GM12891 (cell line): ENCODE data around the gene ATRN.
"Not testable (repeated sequence)": the region's sequence is repeated elsewhere in the genome, so short reads cannot be mapped to it uniquely, and the experiment has no call there.

Source experiments
- DNase-seq: peaks from one replicate; pipeline ENCODE4 v3.0.0; 2011; ENCODE audit warnings: low spot score; ENCODE audit not compliant: insufficient read length
- FAIRE-seq: peaks from 2 replicates; lab custom pipeline; 2011; peaks lifted over from hg19 to GRCh38; lab: Jason Lieb, UNC
- PAX5 ChIP-seq: IDR thresholded peaks from 2 replicates; pipeline ENCODE4 v1.6.1; 2011; ENCODE audit warnings: low read length, moderate library complexity, mild to moderate bottlenecking; ENCODE audit not compliant: insufficient read depth, severe bottlenecking
- POLR2A ChIP-seq: IDR thresholded peaks from 2 replicates; pipeline ENCODE4 v1.6.1; 2011; ENCODE audit warnings: low read depth, low read length, control low read depth
- POLR2AphosphoS5 ChIP-seq: IDR thresholded peaks from 2 replicates; pipeline ENCODE4 v1.6.1; 2011; ENCODE audit warnings: low read depth, low read length, control low read depth
- POU2F2 ChIP-seq: IDR thresholded peaks from 2 replicates; pipeline ENCODE4 v1.6.1; 2011; ENCODE audit warnings: low read depth, mild to moderate bottlenecking, control low read depth, low read length, moderate library complexity
- SPI1 ChIP-seq: IDR thresholded peaks from 2 replicates; pipeline ENCODE4 v1.6.1; 2011; ENCODE audit warnings: low read depth, low read length, control low read depth
- TAF1 ChIP-seq: IDR thresholded peaks from 2 replicates; pipeline ENCODE4 v1.6.1; 2011; ENCODE audit warnings: low read depth, low read length, control low read depth

Gene ATRN

GRCh38 chr20:3505148-3505547 is 34.3 kb downstream of the ATRN start:
- DNase-seq (no peak), FAIRE-seq (no peak)
- TF ChIP-seq SPI1 (no peak), POLR2A (no peak)

GRCh38 chr20:3509064-3509463 is 38.2 kb downstream of the ATRN start:
- FAIRE-seq (no peak), DNase-seq (no peak)
- TF ChIP-seq POU2F2 (no peak), TAF1 (no peak), SPI1 (no peak), POLR2A (no peak), PAX5 (no peak), POLR2AphosphoS5 (no peak)

- TF ChIP-seq PAX5, result no peak
- TF ChIP-seq SPI1, result no peak
- TF ChIP-seq POU2F2, result no peak
- no peak for TF ChIP-seq POLR2A
- no peak for TF ChIP-seq POLR2AphosphoS5
- TF ChIP-seq TAF1, result no peak
- FAIRE-seq, result no peak
- DNase-seq, result no peak
These were observed 39.3 kb downstream of the ATRN start for GRCh38 chr20:3510110-3510509.

- DNase-seq, FAIRE-seq: not testable (repeated sequence)
These were observed 41.4 kb downstream of the ATRN start for GRCh38 chr20:3512239-3512638.

- no peak for TF ChIP-seq POU2F2
- TF ChIP-seq SPI1, result no peak
- TF ChIP-seq TAF1, result no peak
- no peak for TF ChIP-seq POLR2AphosphoS5
- no peak for TF ChIP-seq PAX5
- TF ChIP-seq POLR2A, result no peak
- FAIRE-seq (no peak), DNase-seq (no peak)
These were observed 43.3 kb downstream of the ATRN start for GRCh38 chr20:3514012-3514642.

- DNase-seq (no peak), FAIRE-seq (no peak)
- TF ChIP-seq POLR2A (no peak), TAF1 (no peak), PAX5 (no peak)
These were observed 44.8 kb downstream of the ATRN start for GRCh38 chr20:3515379-3516170.

GRCh38 chr20:3521852-3522740 is 51.3 kb downstream of the ATRN start:
- no peak for DNase-seq
- TF ChIP-seq SPI1, result no peak
- TF ChIP-seq POU2F2, result no peak
- no peak for TF ChIP-seq POLR2A
- TF ChIP-seq TAF1, result no peak
- TF ChIP-seq PAX5, result no peak
- no peak for TF ChIP-seq POLR2AphosphoS5

GRCh38 chr20:3524696-3525095 is 53.9 kb downstream of the ATRN start:
- not testable (repeated sequence) for FAIRE-seq, DNase-seq

More at GRCh38 chr20:3521852-3522740, 51.3 kb downstream of the ATRN start:
- FAIRE-seq, result no peak

- no peak for TF ChIP-seq POU2F2
- no peak for FAIRE-seq
- DNase-seq, result no peak
These were observed 61.3 kb downstream of the ATRN start for GRCh38 chr20:3532089-3532615.

GRCh38 chr20:3537733-3538132 is 66.9 kb downstream of the ATRN start:
- not testable (repeated sequence) for DNase-seq, FAIRE-seq
